NCI-H510A treated with DMSO at 0.1 percent for 48 hours (cell line): ENCODE measurements around the gene IKZF3.
"Not testable (repeated sequence)": the region's sequence is repeated elsewhere in the genome, so short reads cannot be mapped to it uniquely, and the experiment has no call there.

Source experiments
- DNase-seq: peaks from one replicate; lab custom pipeline; 2025; lab: John Stamatoyannopoulos, UW

IKZF3 gene

GRCh38 chr17:39716879-39717536 lies 147.1 kb downstream of the IKZF3 start:
- DNase-seq, result no peak

DNA sequence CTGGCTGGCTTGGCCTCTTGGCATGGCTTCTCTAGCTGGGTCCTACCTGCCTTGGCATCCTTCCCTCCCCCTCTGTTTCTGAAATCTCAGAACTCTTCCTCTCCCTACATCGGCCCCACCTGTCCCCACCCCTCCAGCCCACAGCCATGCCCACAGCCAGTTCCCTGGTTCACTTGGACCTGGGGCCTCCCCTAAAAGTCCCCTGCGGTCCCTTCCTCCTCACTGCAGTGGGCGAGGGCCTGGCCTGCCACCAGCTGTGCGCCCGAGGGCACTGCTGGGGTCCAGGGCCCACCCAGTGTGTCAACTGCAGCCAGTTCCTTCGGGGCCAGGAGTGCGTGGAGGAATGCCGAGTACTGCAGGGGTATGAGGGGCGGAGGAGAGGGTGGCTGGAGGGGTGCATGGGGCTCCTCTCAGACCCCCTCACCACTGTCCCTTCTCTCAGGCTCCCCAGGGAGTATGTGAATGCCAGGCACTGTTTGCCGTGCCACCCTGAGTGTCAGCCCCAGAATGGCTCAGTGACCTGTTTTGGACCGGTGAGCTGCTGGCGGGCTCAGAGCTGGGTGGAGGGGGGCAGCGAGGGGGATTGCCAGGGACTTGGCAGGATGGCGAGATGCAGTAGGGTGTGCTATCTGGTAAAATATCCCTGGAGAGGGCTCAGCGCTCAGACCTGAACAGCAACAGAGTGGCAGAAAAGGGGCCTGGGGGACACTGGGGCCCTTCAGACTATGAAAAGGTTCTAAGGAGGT lies 147.9 kb downstream of the IKZF3 start:
- DNase-seq, result no peak

- DNase-seq, result no peak
Observed at GRCh38 chr17:39715375-39716072, 148.6 kb downstream of the IKZF3 start.

- no peak for DNase-seq
Observed at GRCh38 chr17:39714234-39714633, 149.9 kb downstream of the IKZF3 start.

DNA sequence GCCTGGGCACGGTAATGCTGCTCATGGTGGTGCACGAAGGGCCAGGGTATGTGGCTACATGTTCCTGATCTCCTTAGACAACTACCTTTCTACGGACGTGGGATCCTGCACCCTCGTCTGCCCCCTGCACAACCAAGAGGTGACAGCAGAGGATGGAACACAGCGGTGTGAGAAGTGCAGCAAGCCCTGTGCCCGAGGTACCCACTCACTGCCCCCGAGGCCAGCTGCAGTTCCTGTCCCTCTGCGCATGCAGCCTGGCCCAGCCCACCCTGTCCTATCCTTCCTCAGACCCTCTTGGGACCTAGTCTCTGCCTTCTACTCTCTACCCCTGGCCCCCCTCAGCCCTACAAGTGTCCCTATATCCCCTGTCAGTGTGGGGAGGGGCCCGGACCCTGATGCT lies 152.3 kb downstream of the IKZF3 start:
- DNase-seq, result no peak

- DNase-seq, result not testable (repeated sequence)
Observed at GRCh38 chr17:39711071-39711470, 153.0 kb downstream of the IKZF3 start.

GRCh38 chr17:39709998-39710964 lies 153.8 kb downstream of the IKZF3 start:
- DNase-seq, result no peak

- DNase-seq, result no peak
Observed at GRCh38 chr17:39709319-39709997, 154.7 kb downstream of the IKZF3 start.
